ENCODE measurements around the gene CAMSAP3.

Gene CAMSAP3

GRCh38 chr19:7559102-7559501 lies 36.6 kb upstream of the CAMSAP3 start:
- DNase-seq (ENCODE audit: extremely low spot score): no peak
- no peak for TF ChIP-seq CTCF (IDR thresholded peaks at IDR 0.05; ENCODE audit: control extremely low read depth, extremely low read depth, low read depth, missing control alignments)
- ChIA-PET POLR2A (no interaction called here), CTCF (interaction anchor here (0.8 to 2.6 kb wide), 3 partner anchors 9 to 192 kb away, joined by 3 to 22 read pairs (median 4); no protein-coding TSS in a partner anchor)

- TF ChIP-seq CTCF (IDR thresholded peaks at IDR 0.05; ENCODE audit: control extremely low read depth, extremely low read depth, low read depth, missing control alignments): no peak
- POLR2A ChIA-PET: no interaction called here
- DNase-seq (ENCODE audit: extremely low spot score): no peak
- CTCF ChIA-PET: interaction anchor here (0.8 to 2.6 kb wide), 3 partner anchors 8 to 193 kb away, joined by 3 to 22 read pairs (median 4); no protein-coding TSS in a partner anchor
Observed at GRCh38 chr19:7560255-7560654, 35.4 kb upstream of the CAMSAP3 start.

DNA sequence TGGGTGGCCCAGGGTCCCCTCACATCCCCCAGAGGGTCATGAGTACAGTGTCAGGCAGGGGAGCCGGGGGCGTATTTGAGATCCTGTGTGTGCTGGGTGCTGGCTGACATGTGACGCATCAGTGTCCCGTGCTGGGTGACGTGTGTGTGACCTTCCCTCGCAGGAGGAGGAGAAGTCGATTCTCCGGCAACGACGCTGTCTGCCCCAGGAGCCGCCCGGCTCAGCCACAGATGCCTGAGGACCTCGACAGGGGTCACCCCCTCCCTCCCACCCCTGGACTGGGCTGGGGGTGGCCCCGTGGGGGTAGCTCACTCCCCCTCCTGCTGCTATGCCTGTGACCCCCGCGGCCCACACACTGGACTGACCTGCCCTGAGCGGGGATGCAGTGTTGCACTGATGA lies 34.3 kb upstream of the CAMSAP3 start:
- POLR2A ChIA-PET: no interaction called here
- no peak for TF ChIP-seq CTCF (IDR thresholded peaks at IDR 0.05; ENCODE audit: control extremely low read depth, extremely low read depth, low read depth, missing control alignments)
- CTCF ChIA-PET: no interaction called here
- DNase-seq (ENCODE audit: extremely low spot score): peak; percentile 13

GRCh38 chr19:7562646-7563393 lies 32.8 kb upstream of the CAMSAP3 start:
- POLR2A ChIA-PET: interaction anchor here (0.7 kb wide), 1 partner anchor 10 kb away, joined by 3 read pairs; no protein-coding TSS in a partner anchor
- TF ChIP-seq CTCF (IDR thresholded peaks at IDR 0.05; ENCODE audit: control extremely low read depth, extremely low read depth, low read depth, missing control alignments): no peak
- CTCF ChIA-PET: interaction anchor here (1.9 kb wide), 1 partner anchor 92 kb away, joined by 4 read pairs; no protein-coding TSS in a partner anchor
- peak; percentile 11 for DNase-seq (ENCODE audit: extremely low spot score)

GRCh38 chr19:7564866-7565265 lies 30.8 kb upstream of the CAMSAP3 start:
- POLR2A ChIA-PET: no interaction called here
- no peak for TF ChIP-seq CTCF (IDR thresholded peaks at IDR 0.05; ENCODE audit: control extremely low read depth, extremely low read depth, low read depth, missing control alignments)
- CTCF ChIA-PET: interaction anchor here (0.8 to 2.0 kb wide), 4 partner anchors 88 to 240 kb away, joined by 3 to 10 read pairs (median 4); partner anchors contain the start of gene TRAPPC5
- no peak for DNase-seq (ENCODE audit: extremely low spot score)

DNA sequence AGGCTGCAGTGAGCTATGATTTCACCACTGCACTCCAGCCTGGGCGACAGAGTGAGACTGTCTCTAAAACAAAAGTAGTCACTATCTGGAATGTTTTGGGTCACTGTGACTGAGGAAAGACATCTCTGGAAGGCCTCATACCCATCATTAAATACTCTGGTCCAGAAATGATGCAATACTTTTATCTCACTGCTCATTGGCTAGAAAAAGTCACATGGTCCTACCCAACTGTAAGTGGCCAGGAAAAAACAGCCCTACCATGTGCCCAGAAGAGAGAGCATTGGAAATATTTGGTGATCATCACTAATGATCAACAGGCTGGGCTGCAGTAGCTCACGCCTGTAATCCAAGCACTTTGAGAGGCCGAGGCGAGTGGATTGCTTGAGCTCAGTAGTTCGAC lies 30.3 kb upstream of the CAMSAP3 start:
- DNase-seq (ENCODE audit: extremely low spot score): no peak
- ChIA-PET POLR2A (no interaction called here), CTCF (interaction anchor here (0.8 to 2.0 kb wide), 5 partner anchors 58 to 239 kb away, joined by 3 to 10 read pairs (median 3); partner anchors contain the start of gene TRAPPC5)
- TF ChIP-seq CTCF (IDR thresholded peaks at IDR 0.05; ENCODE audit: control extremely low read depth, extremely low read depth, low read depth, missing control alignments): no peak
